SJSA1 (cell line): Measurements from ENCODE around the gene NARS2. TPM values are rescaled to one million over a fixed set of nuclear protein-coding genes. Genes with fewer than 3 reads are reported as not detected.

Source experiments
- DNase-seq, 2 experiments: peaks; one replicate each; pipeline ENCODE4 v3.0.0-alpha.2; 2015 to 2020; ENCODE audit warnings: low spot score in 2 of 2, low read depth in 1 of 2
- H3K27ac ChIP-seq: fragments of 250-450 bp; sonication (Bioruptor Pico); 2 replicates; pipeline ENCODE4 v1.5.1; 2020; ENCODE audit warnings: mild to moderate bottlenecking, moderate library complexity
- H3K27me3 ChIP-seq: fragments of 250-450 bp; sonication (Bioruptor Pico); replicated peaks from 2 replicates; pipeline ENCODE4 v1.5.1; 2020; ENCODE audit warnings: mild to moderate bottlenecking, moderate library complexity
- H3K36me3 ChIP-seq: fragments of 250-450 bp; sonication (Bioruptor Pico); 2 replicates; pipeline ENCODE4 v1.5.1; 2020; ENCODE audit warnings: mild to moderate bottlenecking
- H3K4me1 ChIP-seq: fragments of 250-450 bp; sonication (Bioruptor Pico); replicated peaks from 2 replicates; pipeline ENCODE4 v1.6.1; 2021; ENCODE audit warnings: mild to moderate bottlenecking
- H3K4me3 ChIP-seq: fragments of 250-450 bp; sonication (Bioruptor Pico); 2 replicates; pipeline ENCODE4 v1.5.1; 2020; ENCODE audit warnings: mild to moderate bottlenecking
- H3K9me3 ChIP-seq: fragments of 250-450 bp; sonication (Bioruptor Pico); replicated peaks from 2 replicates; pipeline ENCODE4 v1.5.1; 2020; ENCODE audit warnings: mild to moderate bottlenecking
- total RNA-seq: library from RNA; depleted of rRNA; stranded (reverse); fragments of >200 nt; shearing (Covaris generic); gene quantifications from 2 replicates; pipeline ENCODE4 v1.2.3, GENCODE V29; 2014

The NARS2 gene
- total RNA-seq, 1 experiment from 2014 or later, result 20.8 TPM

- Histone ChIP-seq H3K27ac (no peak overlapping the region), H3K4me3 (no peak overlapping the region), H3K4me1 (0 out of 2 replicates have a peak, but pooled peaks cover 3% of the 10 kb centered on the region), H3K27me3 (no peaks in the 10 kb centered on the region), H3K9me3 (no peaks in the 10 kb centered on the region), H3K36me3 (no peaks in the 10 kb centered on the region)
- no peak for DNase-seq
Measured at GRCh38 chr11:78547931-78548705, 26.5 kb downstream of the NARS2 start.

GRCh38 chr11:78542007-78542406, 32.7 kb downstream of the NARS2 start:
- Histone ChIP-seq H3K4me3 (no peak overlapping the region), H3K36me3 (peaks cover under 1% of the 10 kb centered on the region; the same call in 1 of the 2 replicates), H3K9me3 (no peaks in the 10 kb centered on the region), H3K27me3 (no peaks in the 10 kb centered on the region), H3K4me1 (peaks cover 33% of the 10 kb centered on the region), H3K27ac (peak overlapping the region; percentile 39; the same call in 1 of the 2 replicates)
- peak in 1 of 2 experiments; percentile 69 for DNase-seq

GRCh38 chr11:78541537-78541936, 33.1 kb downstream of the NARS2 start:
- Histone ChIP-seq H3K36me3 (peaks cover 4% of the 10 kb centered on the region; the same call in 1 of the 2 replicates), H3K4me3 (no peak overlapping the region), H3K4me1 (peaks cover 33% of the 10 kb centered on the region), H3K9me3 (no peaks in the 10 kb centered on the region), H3K27me3 (no peaks in the 10 kb centered on the region), H3K27ac (peak overlapping the region; percentile 39)
- no peak for DNase-seq

GRCh38 chr11:78540256-78540655, 34.4 kb downstream of the NARS2 start:
- no peaks in the 10 kb centered on the region for H3K9me3 ChIP-seq
- H3K27ac ChIP-seq, result no peak overlapping the region
- H3K27me3 ChIP-seq, result no peaks in the 10 kb centered on the region
- peak in 1 of 2 experiments; percentile 6 for DNase-seq
- no peak overlapping the region for H3K4me3 ChIP-seq
- H3K4me1 ChIP-seq, result peaks cover 41% of the 10 kb centered on the region
- peaks cover 4% of the 10 kb centered on the region; the same call in 1 of the 2 replicates for H3K36me3 ChIP-seq

- peak in 1 of 2 experiments; percentile 2 for DNase-seq
- no peak overlapping the region for H3K4me3 ChIP-seq
- no peaks in the 10 kb centered on the region for H3K27me3 ChIP-seq
- H3K27ac ChIP-seq, result no peak overlapping the region
- peaks cover 4% of the 10 kb centered on the region; the same call in 1 of the 2 replicates for H3K36me3 ChIP-seq
- H3K4me1 ChIP-seq, result peaks cover 41% of the 10 kb centered on the region
- H3K9me3 ChIP-seq, result no peaks in the 10 kb centered on the region
Measured at GRCh38 chr11:78539506-78539905, 35.2 kb downstream of the NARS2 start.

GRCh38 chr11:78536933-78537332, 37.7 kb downstream of the NARS2 start:
- DNase-seq, result no peak
- no peak overlapping the region for H3K4me3 ChIP-seq
- H3K4me1 ChIP-seq, result peaks cover 35% of the 10 kb centered on the region
- H3K36me3 ChIP-seq, result peaks cover 4% of the 10 kb centered on the region; the same call in 1 of the 2 replicates
- H3K9me3 ChIP-seq, result no peaks in the 10 kb centered on the region
- no peak overlapping the region for H3K27ac ChIP-seq
- no peaks in the 10 kb centered on the region for H3K27me3 ChIP-seq

- Histone ChIP-seq H3K36me3 (peaks cover 4% of the 10 kb centered on the region; the same call in 1 of the 2 replicates), H3K27ac (0 out of 2 replicates have a peak overlapping the region, but pooled peaks have one; percentile 28), H3K9me3 (no peaks in the 10 kb centered on the region), H3K27me3 (no peaks in the 10 kb centered on the region), H3K4me3 (no peak overlapping the region), H3K4me1 (peaks cover 27% of the 10 kb centered on the region)
- peak in 1 of 2 experiments; percentile 12 for DNase-seq
Measured at GRCh38 chr11:78535920-78536319, 38.7 kb downstream of the NARS2 start.

GRCh38 chr11:78535027-78535426, 39.6 kb downstream of the NARS2 start:
- no peaks in the 10 kb centered on the region for H3K27me3 ChIP-seq
- H3K4me1 ChIP-seq, result peaks cover 18% of the 10 kb centered on the region
- no peak for DNase-seq
- no peaks in the 10 kb centered on the region for H3K9me3 ChIP-seq
- no peak overlapping the region for H3K4me3 ChIP-seq
- peaks cover 4% of the 10 kb centered on the region; the same call in 1 of the 2 replicates for H3K36me3 ChIP-seq
- H3K27ac ChIP-seq, result no peak overlapping the region

- Histone ChIP-seq H3K36me3 (peaks cover 4% of the 10 kb centered on the region; the same call in 1 of the 2 replicates), H3K27ac (no peak overlapping the region), H3K4me3 (no peak overlapping the region), H3K4me1 (peaks cover 8% of the 10 kb centered on the region), H3K9me3 (no peaks in the 10 kb centered on the region), H3K27me3 (no peaks in the 10 kb centered on the region)
- no peak for DNase-seq
Measured at GRCh38 chr11:78533399-78533798, 41.3 kb downstream of the NARS2 start.

- Histone ChIP-seq H3K36me3 (peaks cover 4% of the 10 kb centered on the region; the same call in 1 of the 2 replicates), H3K9me3 (no peaks in the 10 kb centered on the region), H3K27ac (no peak overlapping the region), H3K27me3 (no peaks in the 10 kb centered on the region), H3K4me1 (peaks cover 8% of the 10 kb centered on the region), H3K4me3 (no peak overlapping the region)
- DNase-seq, result no peak
Measured at GRCh38 chr11:78532991-78533390, 41.7 kb downstream of the NARS2 start.

GRCh38 chr11:78526497-78527146, 48.0 kb downstream of the NARS2 start:
- Histone ChIP-seq H3K4me1 (no peaks in the 10 kb centered on the region), H3K36me3 (no peaks in the 10 kb centered on the region), H3K27me3 (no peaks in the 10 kb centered on the region), H3K4me3 (no peak overlapping the region), H3K27ac (no peak overlapping the region), H3K9me3 (no peaks in the 10 kb centered on the region)
- DNase-seq, result no peak

- no peak for DNase-seq
- no peaks in the 10 kb centered on the region for H3K9me3 ChIP-seq
- no peaks in the 10 kb centered on the region for H3K27me3 ChIP-seq
- no peak overlapping the region for H3K4me3 ChIP-seq
- H3K27ac ChIP-seq, result no peak overlapping the region
- no peaks in the 10 kb centered on the region for H3K4me1 ChIP-seq
- no peaks in the 10 kb centered on the region for H3K36me3 ChIP-seq
Measured at GRCh38 chr11:78525720-78526119, 48.9 kb downstream of the NARS2 start.

- no peaks in the 10 kb centered on the region for H3K27me3 ChIP-seq
- no peak overlapping the region for H3K27ac ChIP-seq
- no peaks in the 10 kb centered on the region for H3K4me1 ChIP-seq
- H3K4me3 ChIP-seq, result no peak overlapping the region
- DNase-seq, result no peak
- H3K36me3 ChIP-seq, result no peaks in the 10 kb centered on the region
- no peaks in the 10 kb centered on the region for H3K9me3 ChIP-seq
Measured at GRCh38 chr11:78520230-78520629, 54.4 kb downstream of the NARS2 start.

- Histone ChIP-seq H3K27me3 (no peaks in the 10 kb centered on the region), H3K4me1 (no peaks in the 10 kb centered on the region), H3K27ac (no peak overlapping the region), H3K9me3 (no peaks in the 10 kb centered on the region), H3K36me3 (no peaks in the 10 kb centered on the region), H3K4me3 (no peak overlapping the region)
- no peak for DNase-seq
Measured at GRCh38 chr11:78516281-78516680, 58.4 kb downstream of the NARS2 start.
